Ovary (tissue), 3 donors: Measurements from ENCODE around the gene SYT15.
"Not testable (repeated sequence)": the region's sequence is repeated elsewhere in the genome, so short reads cannot be mapped to it uniquely, and the experiment has no call there.

Experiments
- POLR2A ChIP-seq: fragments of 450-650 bp; IDR thresholded peaks from one replicate; pipeline ENCODE4 v1.6.1; 2017; ENCODE audit warnings: antibody characterized with exemption, mild to moderate bottlenecking, moderate library complexity
- TF ChIP-seq, protein P1 (sequence below), 3 donors: fragments of 450-650 bp in 2 of 3; fragments of 200-600 bp in 1 of 3; IDR thresholded peaks; one replicate each; pipeline versions ENCODE4 v1.5.1 to v1.8.0; 2016 to 2022; ENCODE audit warnings: antibody characterized with exemption in 3 of 3, mild to moderate bottlenecking in 1 of 3
- donor health status: DM: no; HTN: no; CAD: no.

DNA sequence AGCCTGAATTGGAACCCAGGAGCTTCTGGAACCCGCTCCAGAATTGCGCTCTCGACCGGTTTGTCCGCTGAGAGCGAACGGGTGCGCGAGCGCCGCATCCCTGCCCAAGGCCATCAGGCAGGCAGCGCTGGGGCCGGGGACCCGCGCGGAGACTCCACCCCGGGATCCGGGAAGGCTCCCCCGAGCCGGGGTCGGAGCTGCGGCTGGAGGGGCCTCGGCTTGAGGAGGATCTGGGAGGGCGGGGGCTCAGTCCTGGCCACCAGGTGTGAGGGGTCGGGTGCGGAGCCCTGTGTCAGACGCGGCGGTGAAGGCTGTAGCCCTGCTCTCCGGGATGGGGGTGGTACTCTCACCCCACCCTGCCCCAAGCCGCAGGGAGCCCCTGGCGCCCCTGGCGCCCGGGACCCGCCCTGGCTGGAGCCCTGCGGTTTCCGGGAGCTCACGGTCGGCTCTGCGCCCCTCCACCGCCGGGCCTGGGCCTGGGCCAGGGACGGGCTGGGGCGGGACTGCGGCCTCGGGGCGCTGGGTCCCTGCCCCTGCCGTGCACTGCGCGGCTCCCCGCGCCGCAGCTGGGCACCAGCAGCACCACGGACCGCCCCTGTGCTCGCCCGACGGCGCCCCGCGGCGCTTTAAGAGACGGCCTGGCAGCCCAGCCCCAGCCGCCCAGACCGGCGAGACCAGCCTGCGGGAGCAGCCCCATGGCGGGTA is at the start of gene SYT15:
- TF ChIP-seq, protein P1, sequence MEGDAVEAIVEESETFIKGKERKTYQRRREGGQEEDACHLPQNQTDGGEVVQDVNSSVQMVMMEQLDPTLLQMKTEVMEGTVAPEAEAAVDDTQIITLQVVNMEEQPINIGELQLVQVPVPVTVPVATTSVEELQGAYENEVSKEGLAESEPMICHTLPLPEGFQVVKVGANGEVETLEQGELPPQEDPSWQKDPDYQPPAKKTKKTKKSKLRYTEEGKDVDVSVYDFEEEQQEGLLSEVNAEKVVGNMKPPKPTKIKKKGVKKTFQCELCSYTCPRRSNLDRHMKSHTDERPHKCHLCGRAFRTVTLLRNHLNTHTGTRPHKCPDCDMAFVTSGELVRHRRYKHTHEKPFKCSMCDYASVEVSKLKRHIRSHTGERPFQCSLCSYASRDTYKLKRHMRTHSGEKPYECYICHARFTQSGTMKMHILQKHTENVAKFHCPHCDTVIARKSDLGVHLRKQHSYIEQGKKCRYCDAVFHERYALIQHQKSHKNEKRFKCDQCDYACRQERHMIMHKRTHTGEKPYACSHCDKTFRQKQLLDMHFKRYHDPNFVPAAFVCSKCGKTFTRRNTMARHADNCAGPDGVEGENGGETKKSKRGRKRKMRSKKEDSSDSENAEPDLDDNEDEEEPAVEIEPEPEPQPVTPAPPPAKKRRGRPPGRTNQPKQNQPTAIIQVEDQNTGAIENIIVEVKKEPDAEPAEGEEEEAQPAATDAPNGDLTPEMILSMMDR (IDR thresholded peaks at IDR 0.05), result not testable (repeated sequence)
- not testable (repeated sequence) for TF ChIP-seq POLR2A
